ENCODE measurements around the gene PTMS. TPM values are rescaled to one million over a fixed set of nuclear protein-coding genes. Genes with fewer than 3 reads are reported as not detected.

PTMS gene
- total and polyA plus RNA-seq, 2 of the 13 experiments (the other 11 are each of a cell fraction or from before 2014, with no cell fraction given), result 40.5 to 82.4 TPM

- TF ChIP-seq ARID3A (IDR thresholded peaks at IDR 0.05; ENCODE audit: low read depth, low read length) (no peak), ELF1 (CRISPR knock-in tag; IDR thresholded peaks at IDR 0.05) (no peak), ZNF460 (CRISPR knock-in tag; IDR thresholded peaks at IDR 0.05; ENCODE audit: borderline replicate concordance) (no peak), ISL2 (CRISPR knock-in tag; IDR thresholded peaks at IDR 0.05) (no peak), TRIM22 (IDR thresholded peaks at IDR 0.05) (no peak), NFE2 (CRISPR knock-in tag; IDR thresholded peaks at IDR 0.05) (no peak), MXD4 (CRISPR knock-in tag; IDR thresholded peaks at IDR 0.05) (0 out of 2 replicates have a peak, but pooled peaks have one; percentile 13), MYC (CRISPR knock-in tag; IDR thresholded peaks at IDR 0.05; ENCODE audit: borderline replicate concordance) (peak; percentile 50; the same call in 1 of the 2 replicates), ZNF10 (CRISPR knock-in tag; IDR thresholded peaks at IDR 0.05; ENCODE audit: borderline replicate concordance, low read depth) (no peak), ZNF773 (CRISPR knock-in tag; IDR thresholded peaks at IDR 0.05; ENCODE audit: borderline replicate concordance) (no peak), SOX5 (CRISPR knock-in tag; IDR thresholded peaks at IDR 0.05; ENCODE audit: borderline replicate concordance) (0 out of 2 replicates have a peak, but pooled peaks have one; percentile 11), HMG20B (CRISPR knock-in tag; conservative IDR thresholded peaks at IDR 0.05) (no peak), THRA (CRISPR knock-in tag; IDR thresholded peaks at IDR 0.05; ENCODE audit: borderline replicate concordance) (no peak), MYNN (CRISPR knock-in tag; IDR thresholded peaks at IDR 0.05; ENCODE audit: low read depth) (no peak), JARID2 (CRISPR knock-in tag; IDR thresholded peaks at IDR 0.05; ENCODE audit: insufficient replicate concordance) (no peak), LRRFIP1 (CRISPR knock-in tag; conservative IDR thresholded peaks at IDR 0.05) (no peak), AKAP8 (CRISPR knock-in tag; IDR thresholded peaks at IDR 0.05) (0 out of 2 replicates have a peak, but pooled peaks have one; percentile 56), BCL3 (CRISPR knock-in tag; IDR thresholded peaks at IDR 0.05) (0 out of 2 replicates have a peak, but pooled peaks have one; percentile 27), ZMYM3 (CRISPR knock-in tag; IDR thresholded peaks at IDR 0.05) (peak; percentile 13; the same call in 1 of the 2 replicates), ZNF775 (CRISPR knock-in tag; IDR thresholded peaks at IDR 0.05; ENCODE audit: borderline replicate concordance) (no peak), ZNF660 (CRISPR knock-in tag; IDR thresholded peaks at IDR 0.05; ENCODE audit: borderline replicate concordance, low read depth) (no peak), ZNF746 (CRISPR knock-in tag; IDR thresholded peaks at IDR 0.05) (no peak)
Measured at GRCh38 chr12:6779708-6780432, 13.7 kb downstream of the PTMS start (continued).

All from HepG2 (cell line).